Upper lobe of left lung (tissue), 4 donors: ENCODE results near the gene WDR35.

Experiments
- EP300 ChIP-seq, 4 donors: sonication (generic); formaldehyde crosslinking; IDR thresholded peaks; one replicate each; pipeline ENCODE4 v1.5.1; 2017; ENCODE audit warnings: antibody characterized with exemption in 4 of 4, control low read depth in 2 of 4
- POLR2A ChIP-seq, 4 donors: fragments of 450-650 bp; IDR thresholded peaks; one replicate each; pipeline ENCODE4 v1.5.1; 2016 to 2017; ENCODE audit warnings: antibody characterized with exemption in 4 of 4, mild to moderate bottlenecking in 2 of 4
- POLR2AphosphoS5 ChIP-seq, 2 donors: sonication (generic); formaldehyde crosslinking; IDR thresholded peaks; one replicate each; pipeline ENCODE4 v1.5.1; 2017; ENCODE audit warnings: antibody characterized with exemption in 2 of 2
- TF ChIP-seq, protein P1 (sequence below), 6 experiments: fragments of 450-650 bp in 4 of 6; fragments of 200-600 bp in 2 of 6; sonication (generic) in 2 of 6; IDR thresholded peaks; one replicate each; pipeline ENCODE4 v1.5.1; 2016 to 2019; ENCODE audit warnings: antibody characterized with exemption in 6 of 6

DNA sequence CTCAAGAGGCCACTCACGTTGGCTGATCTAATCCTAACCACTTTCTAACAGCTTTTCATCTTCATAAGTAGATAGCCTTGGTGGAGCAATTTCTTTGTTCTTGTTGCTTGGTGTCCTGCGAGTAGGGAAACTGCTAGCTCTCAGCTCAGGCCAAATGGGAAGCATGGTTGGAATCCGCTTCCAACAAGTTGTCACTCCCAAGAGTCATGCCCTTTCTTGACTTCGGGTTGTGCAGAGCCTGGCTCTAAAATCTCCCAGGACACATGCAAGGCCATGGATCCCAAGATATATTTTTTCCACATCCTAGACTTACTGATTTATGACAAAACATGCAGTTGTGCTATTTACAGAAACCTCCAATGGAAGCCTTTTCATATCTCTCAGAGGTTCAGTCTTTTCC lies 29.8 kb upstream of the WDR35 start:
- TF ChIP-seq, protein P1, sequence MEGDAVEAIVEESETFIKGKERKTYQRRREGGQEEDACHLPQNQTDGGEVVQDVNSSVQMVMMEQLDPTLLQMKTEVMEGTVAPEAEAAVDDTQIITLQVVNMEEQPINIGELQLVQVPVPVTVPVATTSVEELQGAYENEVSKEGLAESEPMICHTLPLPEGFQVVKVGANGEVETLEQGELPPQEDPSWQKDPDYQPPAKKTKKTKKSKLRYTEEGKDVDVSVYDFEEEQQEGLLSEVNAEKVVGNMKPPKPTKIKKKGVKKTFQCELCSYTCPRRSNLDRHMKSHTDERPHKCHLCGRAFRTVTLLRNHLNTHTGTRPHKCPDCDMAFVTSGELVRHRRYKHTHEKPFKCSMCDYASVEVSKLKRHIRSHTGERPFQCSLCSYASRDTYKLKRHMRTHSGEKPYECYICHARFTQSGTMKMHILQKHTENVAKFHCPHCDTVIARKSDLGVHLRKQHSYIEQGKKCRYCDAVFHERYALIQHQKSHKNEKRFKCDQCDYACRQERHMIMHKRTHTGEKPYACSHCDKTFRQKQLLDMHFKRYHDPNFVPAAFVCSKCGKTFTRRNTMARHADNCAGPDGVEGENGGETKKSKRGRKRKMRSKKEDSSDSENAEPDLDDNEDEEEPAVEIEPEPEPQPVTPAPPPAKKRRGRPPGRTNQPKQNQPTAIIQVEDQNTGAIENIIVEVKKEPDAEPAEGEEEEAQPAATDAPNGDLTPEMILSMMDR (IDR thresholded peaks at IDR 0.05) = no peak
- no peak for TF ChIP-seq EP300 (IDR thresholded peaks at IDR 0.05)
- no peak for TF ChIP-seq POLR2A (IDR thresholded peaks at IDR 0.05)
- TF ChIP-seq POLR2AphosphoS5 (IDR thresholded peaks at IDR 0.05) = no peak
